ENCODE data around the gene DOCK4. TPM values are rescaled to one million over a fixed set of nuclear protein-coding genes. Genes with fewer than 3 reads are reported as not detected.

The DOCK4 gene
- total RNA-seq, 1 experiment from 2014 or later: 20.4 TPM

- Mint-ChIP-seq H3K36me3 (peaks cover 33% of the 10 kb centered on the region), H3K27me3 (ENCODE audit: low read depth) (no peaks in the 10 kb centered on the region), H3K4me3 (no peak overlapping the region), H3K9me3 (peaks cover 26% of the 10 kb centered on the region), H3K27ac (no peak overlapping the region), H3K4me1 (peaks cover 28% of the 10 kb centered on the region)
- ChIA-PET CTCF (interaction anchor here (0.6 to 2.1 kb wide), 2 partner anchors 23 to 180 kb away, joined by 3 to 9 read pairs; no protein-coding TSS in a partner anchor), POLR2A (no interaction called here)
- ATAC-seq: peak; percentile 30; the same call in 1 of the 2 replicates
- TF ChIP-seq ERG (CRISPR knock-in tag; IDR thresholded peaks at IDR 0.05): no peak
- TF ChIP-seq, protein P1, sequence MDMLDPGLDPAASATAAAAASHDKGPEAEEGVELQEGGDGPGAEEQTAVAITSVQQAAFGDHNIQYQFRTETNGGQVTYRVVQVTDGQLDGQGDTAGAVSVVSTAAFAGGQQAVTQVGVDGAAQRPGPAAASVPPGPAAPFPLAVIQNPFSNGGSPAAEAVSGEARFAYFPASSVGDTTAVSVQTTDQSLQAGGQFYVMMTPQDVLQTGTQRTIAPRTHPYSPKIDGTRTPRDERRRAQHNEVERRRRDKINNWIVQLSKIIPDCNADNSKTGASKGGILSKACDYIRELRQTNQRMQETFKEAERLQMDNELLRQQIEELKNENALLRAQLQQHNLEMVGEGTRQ (CRISPR knock-in tag; IDR thresholded peaks at IDR 0.05): peak; percentile 32; the same call in 1 of the 2 replicates
- DNase-seq (ENCODE audit: low spot score): no peak
These were observed 327.4 kb downstream of the DOCK4 start for GRCh38 chr7:111878785-111879184.

- ATAC-seq (no peak), DNase-seq (ENCODE audit: low spot score) (no peak)
- ChIA-PET CTCF (interaction anchor here (1.8 kb wide), 1 partner anchor 23 kb away, joined by 3 read pairs; no protein-coding TSS in a partner anchor), POLR2A (no interaction called here)
- TF ChIP-seq ZNF317 (CRISPR knock-in tag; IDR thresholded peaks at IDR 0.05; ENCODE audit: borderline replicate concordance, low read depth): no peak
- no peak for TF ChIP-seq ZNF423 (CRISPR knock-in tag; IDR thresholded peaks at IDR 0.05)
- TF ChIP-seq KAT7 (CRISPR knock-in tag; IDR thresholded peaks at IDR 0.05; ENCODE audit: borderline replicate concordance): no peak
- TF ChIP-seq SP1 (CRISPR knock-in tag; conservative IDR thresholded peaks at IDR 0.05): no peak
- no peak for TF ChIP-seq RELA (CRISPR knock-in tag; IDR thresholded peaks at IDR 0.05; ENCODE audit: borderline replicate concordance)
- TF ChIP-seq, protein P2, sequence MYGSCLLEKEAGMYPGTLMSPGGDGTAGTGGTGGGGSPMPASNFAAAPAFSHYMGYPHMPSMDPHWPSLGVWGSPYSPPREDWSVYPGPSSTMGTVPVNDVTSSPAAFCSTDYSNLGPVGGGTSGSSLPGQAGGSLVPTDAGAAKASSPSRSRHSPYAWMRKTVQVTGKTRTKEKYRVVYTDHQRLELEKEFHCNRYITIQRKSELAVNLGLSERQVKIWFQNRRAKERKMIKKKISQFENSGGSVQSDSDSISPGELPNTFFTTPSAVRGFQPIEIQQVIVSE (CRISPR knock-in tag; IDR thresholded peaks at IDR 0.05; ENCODE audit: borderline replicate concordance): no peak
- no peak for TF ChIP-seq ZNF219 (CRISPR knock-in tag; IDR thresholded peaks at IDR 0.05; ENCODE audit: borderline replicate concordance)
- TF ChIP-seq, protein P3, sequence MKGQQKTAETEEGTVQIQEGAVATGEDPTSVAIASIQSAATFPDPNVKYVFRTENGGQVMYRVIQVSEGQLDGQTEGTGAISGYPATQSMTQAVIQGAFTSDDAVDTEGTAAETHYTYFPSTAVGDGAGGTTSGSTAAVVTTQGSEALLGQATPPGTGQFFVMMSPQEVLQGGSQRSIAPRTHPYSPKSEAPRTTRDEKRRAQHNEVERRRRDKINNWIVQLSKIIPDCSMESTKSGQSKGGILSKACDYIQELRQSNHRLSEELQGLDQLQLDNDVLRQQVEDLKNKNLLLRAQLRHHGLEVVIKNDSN (CRISPR knock-in tag; IDR thresholded peaks at IDR 0.05): no peak
- TF ChIP-seq, protein P4, sequence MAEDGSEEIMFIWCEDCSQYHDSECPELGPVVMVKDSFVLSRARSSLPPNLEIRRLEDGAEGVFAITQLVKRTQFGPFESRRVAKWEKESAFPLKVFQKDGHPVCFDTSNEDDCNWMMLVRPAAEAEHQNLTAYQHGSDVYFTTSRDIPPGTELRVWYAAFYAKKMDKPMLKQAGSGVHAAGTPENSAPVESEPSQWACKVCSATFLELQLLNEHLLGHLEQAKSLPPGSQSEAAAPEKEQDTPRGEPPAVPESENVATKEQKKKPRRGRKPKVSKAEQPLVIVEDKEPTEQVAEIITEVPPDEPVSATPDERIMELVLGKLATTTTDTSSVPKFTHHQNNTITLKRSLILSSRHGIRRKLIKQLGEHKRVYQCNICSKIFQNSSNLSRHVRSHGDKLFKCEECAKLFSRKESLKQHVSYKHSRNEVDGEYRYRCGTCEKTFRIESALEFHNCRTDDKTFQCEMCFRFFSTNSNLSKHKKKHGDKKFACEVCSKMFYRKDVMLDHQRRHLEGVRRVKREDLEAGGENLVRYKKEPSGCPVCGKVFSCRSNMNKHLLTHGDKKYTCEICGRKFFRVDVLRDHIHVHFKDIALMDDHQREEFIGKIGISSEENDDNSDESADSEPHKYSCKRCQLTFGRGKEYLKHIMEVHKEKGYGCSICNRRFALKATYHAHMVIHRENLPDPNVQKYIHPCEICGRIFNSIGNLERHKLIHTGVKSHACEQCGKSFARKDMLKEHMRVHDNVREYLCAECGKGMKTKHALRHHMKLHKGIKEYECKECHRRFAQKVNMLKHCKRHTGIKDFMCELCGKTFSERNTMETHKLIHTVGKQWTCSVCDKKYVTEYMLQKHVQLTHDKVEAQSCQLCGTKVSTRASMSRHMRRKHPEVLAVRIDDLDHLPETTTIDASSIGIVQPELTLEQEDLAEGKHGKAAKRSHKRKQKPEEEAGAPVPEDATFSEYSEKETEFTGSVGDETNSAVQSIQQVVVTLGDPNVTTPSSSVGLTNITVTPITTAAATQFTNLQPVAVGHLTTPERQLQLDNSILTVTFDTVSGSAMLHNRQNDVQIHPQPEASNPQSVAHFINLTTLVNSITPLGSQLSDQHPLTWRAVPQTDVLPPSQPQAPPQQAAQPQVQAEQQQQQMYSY (CRISPR knock-in tag; IDR thresholded peaks at IDR 0.05): no peak
- TF ChIP-seq ZBTB21 (CRISPR knock-in tag; IDR thresholded peaks at IDR 0.05; ENCODE audit: borderline replicate concordance): no peak
- no peak for TF ChIP-seq AFF4 (CRISPR knock-in tag; IDR thresholded peaks at IDR 0.05; ENCODE audit: borderline replicate concordance)
- TF ChIP-seq RORB (CRISPR knock-in tag; IDR thresholded peaks at IDR 0.05): no peak
- TF ChIP-seq GTF2I (CRISPR knock-in tag; conservative IDR thresholded peaks at IDR 0.05): no peak
- no peak for TF ChIP-seq ZNF416 (CRISPR knock-in tag; IDR thresholded peaks at IDR 0.05)
- TF ChIP-seq, protein P5, sequence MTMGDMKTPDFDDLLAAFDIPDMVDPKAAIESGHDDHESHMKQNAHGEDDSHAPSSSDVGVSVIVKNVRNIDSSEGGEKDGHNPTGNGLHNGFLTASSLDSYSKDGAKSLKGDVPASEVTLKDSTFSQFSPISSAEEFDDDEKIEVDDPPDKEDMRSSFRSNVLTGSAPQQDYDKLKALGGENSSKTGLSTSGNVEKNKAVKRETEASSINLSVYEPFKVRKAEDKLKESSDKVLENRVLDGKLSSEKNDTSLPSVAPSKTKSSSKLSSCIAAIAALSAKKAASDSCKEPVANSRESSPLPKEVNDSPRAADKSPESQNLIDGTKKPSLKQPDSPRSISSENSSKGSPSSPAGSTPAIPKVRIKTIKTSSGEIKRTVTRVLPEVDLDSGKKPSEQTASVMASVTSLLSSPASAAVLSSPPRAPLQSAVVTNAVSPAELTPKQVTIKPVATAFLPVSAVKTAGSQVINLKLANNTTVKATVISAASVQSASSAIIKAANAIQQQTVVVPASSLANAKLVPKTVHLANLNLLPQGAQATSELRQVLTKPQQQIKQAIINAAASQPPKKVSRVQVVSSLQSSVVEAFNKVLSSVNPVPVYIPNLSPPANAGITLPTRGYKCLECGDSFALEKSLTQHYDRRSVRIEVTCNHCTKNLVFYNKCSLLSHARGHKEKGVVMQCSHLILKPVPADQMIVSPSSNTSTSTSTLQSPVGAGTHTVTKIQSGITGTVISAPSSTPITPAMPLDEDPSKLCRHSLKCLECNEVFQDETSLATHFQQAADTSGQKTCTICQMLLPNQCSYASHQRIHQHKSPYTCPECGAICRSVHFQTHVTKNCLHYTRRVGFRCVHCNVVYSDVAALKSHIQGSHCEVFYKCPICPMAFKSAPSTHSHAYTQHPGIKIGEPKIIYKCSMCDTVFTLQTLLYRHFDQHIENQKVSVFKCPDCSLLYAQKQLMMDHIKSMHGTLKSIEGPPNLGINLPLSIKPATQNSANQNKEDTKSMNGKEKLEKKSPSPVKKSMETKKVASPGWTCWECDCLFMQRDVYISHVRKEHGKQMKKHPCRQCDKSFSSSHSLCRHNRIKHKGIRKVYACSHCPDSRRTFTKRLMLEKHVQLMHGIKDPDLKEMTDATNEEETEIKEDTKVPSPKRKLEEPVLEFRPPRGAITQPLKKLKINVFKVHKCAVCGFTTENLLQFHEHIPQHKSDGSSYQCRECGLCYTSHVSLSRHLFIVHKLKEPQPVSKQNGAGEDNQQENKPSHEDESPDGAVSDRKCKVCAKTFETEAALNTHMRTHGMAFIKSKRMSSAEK (CRISPR knock-in tag; IDR thresholded peaks at IDR 0.05; ENCODE audit: borderline replicate concordance): no peak
- TF ChIP-seq NR2C2 (CRISPR knock-in tag; IDR thresholded peaks at IDR 0.05): no peak
- TF ChIP-seq ZNF121 (CRISPR knock-in tag; IDR thresholded peaks at IDR 0.05): no peak
- Mint-ChIP-seq H3K4me3 (no peak overlapping the region), H3K36me3 (peaks cover 33% of the 10 kb centered on the region), H3K4me1 (peaks cover 37% of the 10 kb centered on the region), H3K27me3 (ENCODE audit: low read depth) (no peaks in the 10 kb centered on the region), H3K9me3 (peaks cover 26% of the 10 kb centered on the region), H3K27ac (no peak overlapping the region)
These were observed 328.3 kb downstream of the DOCK4 start for GRCh38 chr7:111877931-111878330.
